GM23338 (cell line): Measurements from ENCODE around the gene SLC6A11. TPM values are rescaled to one million over a fixed set of nuclear protein-coding genes. Genes with fewer than 3 reads are reported as not detected.

Experiments used
- ATAC-seq: fragments of 200-7000 bp; cut with Tn5 transposase; 3 replicates; pipeline ENCODE4 v1.9.1; 2020
- DNase-seq: peaks from one replicate; pipeline ENCODE4 v3.0.0-alpha.2; 2015; ENCODE audit warnings: low spot score
- H2AFZ ChIP-seq: fragments of 200-600 bp; sonication (generic); 2 replicates; pipeline ENCODE4 v1.8.0; 2016; ENCODE audit warnings: antibody characterized with exemption, mild to moderate bottlenecking, moderate library complexity
- H3F3A ChIP-seq: fragments of 200-600 bp; sonication (generic); replicated peaks from 2 replicates; pipeline ENCODE4 v1.8.0; 2017; ENCODE audit warnings: antibody characterized with exemption, mixed run types, low read depth
- H3K27ac ChIP-seq: fragments of 200-600 bp; sonication (generic); 2 replicates; pipeline ENCODE4 v1.6.1; 2016; ENCODE audit warnings: low read depth
- H3K27me3 ChIP-seq: fragments of 200-600 bp; sonication (generic); 2 replicates; pipeline ENCODE4 v1.8.0; 2016; ENCODE audit warnings: mild to moderate bottlenecking, mixed run types, moderate library complexity; ENCODE audit not compliant: insufficient read depth
- H3K36me3 ChIP-seq: fragments of 200-600 bp; sonication (generic); 2 replicates; pipeline ENCODE4 v1.8.0; 2016; ENCODE audit warnings: mild to moderate bottlenecking; ENCODE audit not compliant: insufficient read depth
- H3K4me1 ChIP-seq: fragments of 200-600 bp; sonication (generic); 2 replicates; pipeline ENCODE4 v1.8.0; 2016; ENCODE audit warnings: mild to moderate bottlenecking, moderate library complexity; ENCODE audit not compliant: insufficient read depth
- H3K4me2 ChIP-seq: fragments of 200-600 bp; sonication (generic); 2 replicates; pipeline ENCODE4 v1.7.1; 2017; ENCODE audit warnings: mixed run types
- H3K4me3 ChIP-seq: fragments of 200-600 bp; sonication (generic); 2 replicates; pipeline ENCODE4 v1.6.1; 2016; ENCODE audit warnings: mixed run types
- H3K79me2 ChIP-seq: fragments of 200-600 bp; sonication (generic); replicated peaks from 2 replicates; pipeline ENCODE4 v1.8.0; 2017; ENCODE audit warnings: mild to moderate bottlenecking; ENCODE audit not compliant: insufficient read depth
- H3K9me2 ChIP-seq: fragments of 200-600 bp; sonication (generic); 2 replicates; pipeline ENCODE4 v1.8.0; 2017; ENCODE audit not compliant: insufficient read depth
- H4K20me1 ChIP-seq: fragments of 200-600 bp; sonication (generic); replicated peaks from 2 replicates; pipeline ENCODE4 v1.8.0; 2017; ENCODE audit warnings: mild to moderate bottlenecking; ENCODE audit not compliant: insufficient read depth
- H3K27ac Mint-ChIP-seq: 2 replicates; pipeline ENCODE4 v1.8.0; 2020; ENCODE audit warnings: inconsistent platforms, mild to moderate bottlenecking, moderate library complexity, mixed read lengths
- H3K27me3 Mint-ChIP-seq: 3 replicates; pipeline ENCODE4 v1.8.0; 2022; ENCODE audit warnings: low read depth, mild to moderate bottlenecking, moderate library complexity, mixed read lengths, inconsistent platforms; ENCODE audit not compliant: insufficient read depth, poor library complexity
- H3K36me3 Mint-ChIP-seq: 3 replicates; pipeline ENCODE4 v1.8.0; 2021; ENCODE audit warnings: low read depth, mild to moderate bottlenecking, inconsistent platforms, moderate library complexity, mixed read lengths
- H3K4me1 Mint-ChIP-seq: 3 replicates; pipeline ENCODE4 v1.8.0; 2020; ENCODE audit warnings: mild to moderate bottlenecking, inconsistent platforms, mixed read lengths
- H3K4me3 Mint-ChIP-seq: 3 replicates; pipeline ENCODE4 v1.8.0; 2021; ENCODE audit warnings: moderate library complexity, mild to moderate bottlenecking, inconsistent platforms, mixed read lengths
- H3K9me3 Mint-ChIP-seq: 3 replicates; pipeline ENCODE4 v1.8.0; 2020; ENCODE audit warnings: moderate library complexity, mild to moderate bottlenecking, inconsistent platforms, mixed read lengths
- CREB1 ChIP-seq: fragments of 250-450 bp; sonication (Bioruptor Pico); IDR thresholded peaks from 2 replicates; pipeline ENCODE4 v1.5.0; 2020; ENCODE audit warnings: low read depth, mild to moderate bottlenecking, moderate library complexity
- CTCF ChIP-seq, 2 experiments: fragments of 200-600 bp in 1 of 2; sonication (generic) in 1 of 2; conservative IDR thresholded peaks; 2 replicates each; pipeline versions ENCODE4 v1.5.1 to v1.6.1; 2016 to 2017; ENCODE audit warnings: antibody characterized with exemption in 2 of 2, low read depth in 2 of 2, mild to moderate bottlenecking in 2 of 2, moderate library complexity in 1 of 2
- EZH2 ChIP-seq: fragments of 200-600 bp; sonication (generic); IDR thresholded peaks from one replicate; pipeline ENCODE4 v1.8.0; 2017; ENCODE audit warnings: antibody characterized with exemption, mild to moderate bottlenecking, low read depth; ENCODE audit not compliant: unreplicated experiment
- EZH2phosphoT487 ChIP-seq: fragments of 200-600 bp; sonication (generic); IDR thresholded peaks from one replicate; pipeline ENCODE4 v1.8.1; 2018; ENCODE audit warnings: antibody characterized with exemption; ENCODE audit not compliant: unreplicated experiment
- JUNB ChIP-seq: IDR thresholded peaks from one replicate; pipeline ENCODE4 v1.6.1; 2016; ENCODE audit warnings: antibody characterized with exemption; ENCODE audit not compliant: unreplicated experiment
- NANOG ChIP-seq: IDR thresholded peaks from 2 replicates; pipeline ENCODE4 v1.6.1; 2016; ENCODE audit warnings: antibody characterized with exemption, borderline replicate concordance
- POLR2AphosphoS5 ChIP-seq: IDR thresholded peaks from 2 replicates; pipeline ENCODE4 v1.6.1; 2016; ENCODE audit warnings: antibody characterized with exemption, low read depth
- STAT1 ChIP-seq: IDR thresholded peaks from one replicate; pipeline ENCODE4 v1.6.1; 2016; ENCODE audit warnings: antibody characterized with exemption; ENCODE audit not compliant: unreplicated experiment
- ZNF114 ChIP-seq: fragments of 250-450 bp; sonication (Bioruptor Pico); IDR thresholded peaks from 2 replicates; pipeline ENCODE4 v1.5.0; 2020; ENCODE audit warnings: mild to moderate bottlenecking, moderate library complexity
- ZNF331 ChIP-seq: fragments of 250-450 bp; sonication (Bioruptor Pico); IDR thresholded peaks from 2 replicates; pipeline ENCODE4 v1.5.0; 2020; ENCODE audit warnings: low read depth, mild to moderate bottlenecking, moderate library complexity
- polyA plus RNA-seq: library from polyadenylated mRNA; unstranded; fragments of >200 nt; fragmentation: Nextera tagmentation; extraction: Ambion mirVana; gene quantifications from 2 replicates; pipeline ENCODE4 v1.2.1, GENCODE V29; 2016
- total RNA-seq: library from RNA; depleted of rRNA; stranded (reverse); fragments of >200 nt; shearing (Covaris generic); gene quantifications from 2 replicates; pipeline ENCODE4 v1.2.3, GENCODE V29; 2014
- TF ChIP-seq, protein P1 (sequence below): IDR thresholded peaks from one replicate; pipeline ENCODE4 v1.6.1; 2018; ENCODE audit warnings: antibody characterized with exemption; ENCODE audit not compliant: unreplicated experiment
- TF ChIP-seq, protein P2 (sequence below): fragments of 250-450 bp; sonication (Bioruptor Pico); IDR thresholded peaks from 2 replicates; pipeline ENCODE4 v1.5.0; 2020; ENCODE audit warnings: mild to moderate bottlenecking, moderate library complexity
- TF ChIP-seq, protein P3 (sequence below): IDR thresholded peaks from 2 replicates; pipeline ENCODE4 v1.6.1; 2016; ENCODE audit warnings: antibody characterized with exemption

SLC6A11 gene
- total and polyA plus RNA-seq, 2 experiments from 2014 or later: 0.47 to 1.1 TPM

DNA sequence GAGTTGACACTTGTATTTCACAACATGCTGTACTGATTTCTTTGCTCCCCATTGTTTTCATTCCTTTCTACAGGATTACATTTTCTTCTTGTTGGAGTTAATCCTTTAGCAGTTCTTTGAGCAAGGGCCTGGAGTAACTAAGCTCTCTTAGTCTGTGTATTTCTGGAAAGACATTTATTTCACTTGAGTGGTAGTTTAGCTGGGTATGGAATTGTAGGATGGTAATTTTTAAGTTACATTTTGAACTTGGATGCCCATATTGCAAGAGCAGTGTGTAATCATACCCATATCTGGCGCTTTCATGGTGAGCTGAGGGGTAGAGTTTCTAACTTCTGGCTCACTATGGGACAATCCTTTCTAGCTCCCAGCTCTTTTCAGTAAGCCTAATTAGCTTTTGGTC, 74.6 kb downstream of the SLC6A11 start:
- H3K79me2 ChIP-seq: no peaks in the 10 kb centered on the region
- H3K36me3 ChIP-seq: no peaks in the 10 kb centered on the region
- no peaks in the 10 kb centered on the region for H3K27me3 ChIP-seq
- no peak overlapping the region for H3K27ac ChIP-seq
- Mint-ChIP-seq H3K4me3 (no peak overlapping the region), H3K9me3 (peaks cover 12% of the 10 kb centered on the region; the same call in 2 of the 3 replicates), H3K36me3 (no peaks in the 10 kb centered on the region), H3K27me3 (peaks cover 6% of the 10 kb centered on the region), H3K4me1 (no peaks in the 10 kb centered on the region), H3K27ac (no peak overlapping the region)
- no peak for DNase-seq
- H3K9me2 ChIP-seq: no peaks in the 10 kb centered on the region
- ATAC-seq: no peak
- no peak overlapping the region for H3K4me3 ChIP-seq
- no peak overlapping the region for H3K4me2 ChIP-seq
- TF ChIP-seq, protein P1, sequence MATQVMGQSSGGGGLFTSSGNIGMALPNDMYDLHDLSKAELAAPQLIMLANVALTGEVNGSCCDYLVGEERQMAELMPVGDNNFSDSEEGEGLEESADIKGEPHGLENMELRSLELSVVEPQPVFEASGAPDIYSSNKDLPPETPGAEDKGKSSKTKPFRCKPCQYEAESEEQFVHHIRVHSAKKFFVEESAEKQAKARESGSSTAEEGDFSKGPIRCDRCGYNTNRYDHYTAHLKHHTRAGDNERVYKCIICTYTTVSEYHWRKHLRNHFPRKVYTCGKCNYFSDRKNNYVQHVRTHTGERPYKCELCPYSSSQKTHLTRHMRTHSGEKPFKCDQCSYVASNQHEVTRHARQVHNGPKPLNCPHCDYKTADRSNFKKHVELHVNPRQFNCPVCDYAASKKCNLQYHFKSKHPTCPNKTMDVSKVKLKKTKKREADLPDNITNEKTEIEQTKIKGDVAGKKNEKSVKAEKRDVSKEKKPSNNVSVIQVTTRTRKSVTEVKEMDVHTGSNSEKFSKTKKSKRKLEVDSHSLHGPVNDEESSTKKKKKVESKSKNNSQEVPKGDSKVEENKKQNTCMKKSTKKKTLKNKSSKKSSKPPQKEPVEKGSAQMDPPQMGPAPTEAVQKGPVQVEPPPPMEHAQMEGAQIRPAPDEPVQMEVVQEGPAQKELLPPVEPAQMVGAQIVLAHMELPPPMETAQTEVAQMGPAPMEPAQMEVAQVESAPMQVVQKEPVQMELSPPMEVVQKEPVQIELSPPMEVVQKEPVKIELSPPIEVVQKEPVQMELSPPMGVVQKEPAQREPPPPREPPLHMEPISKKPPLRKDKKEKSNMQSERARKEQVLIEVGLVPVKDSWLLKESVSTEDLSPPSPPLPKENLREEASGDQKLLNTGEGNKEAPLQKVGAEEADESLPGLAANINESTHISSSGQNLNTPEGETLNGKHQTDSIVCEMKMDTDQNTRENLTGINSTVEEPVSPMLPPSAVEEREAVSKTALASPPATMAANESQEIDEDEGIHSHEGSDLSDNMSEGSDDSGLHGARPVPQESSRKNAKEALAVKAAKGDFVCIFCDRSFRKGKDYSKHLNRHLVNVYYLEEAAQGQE: no peak
- no peak for TF ChIP-seq EZH2
- TF ChIP-seq, protein P2, sequence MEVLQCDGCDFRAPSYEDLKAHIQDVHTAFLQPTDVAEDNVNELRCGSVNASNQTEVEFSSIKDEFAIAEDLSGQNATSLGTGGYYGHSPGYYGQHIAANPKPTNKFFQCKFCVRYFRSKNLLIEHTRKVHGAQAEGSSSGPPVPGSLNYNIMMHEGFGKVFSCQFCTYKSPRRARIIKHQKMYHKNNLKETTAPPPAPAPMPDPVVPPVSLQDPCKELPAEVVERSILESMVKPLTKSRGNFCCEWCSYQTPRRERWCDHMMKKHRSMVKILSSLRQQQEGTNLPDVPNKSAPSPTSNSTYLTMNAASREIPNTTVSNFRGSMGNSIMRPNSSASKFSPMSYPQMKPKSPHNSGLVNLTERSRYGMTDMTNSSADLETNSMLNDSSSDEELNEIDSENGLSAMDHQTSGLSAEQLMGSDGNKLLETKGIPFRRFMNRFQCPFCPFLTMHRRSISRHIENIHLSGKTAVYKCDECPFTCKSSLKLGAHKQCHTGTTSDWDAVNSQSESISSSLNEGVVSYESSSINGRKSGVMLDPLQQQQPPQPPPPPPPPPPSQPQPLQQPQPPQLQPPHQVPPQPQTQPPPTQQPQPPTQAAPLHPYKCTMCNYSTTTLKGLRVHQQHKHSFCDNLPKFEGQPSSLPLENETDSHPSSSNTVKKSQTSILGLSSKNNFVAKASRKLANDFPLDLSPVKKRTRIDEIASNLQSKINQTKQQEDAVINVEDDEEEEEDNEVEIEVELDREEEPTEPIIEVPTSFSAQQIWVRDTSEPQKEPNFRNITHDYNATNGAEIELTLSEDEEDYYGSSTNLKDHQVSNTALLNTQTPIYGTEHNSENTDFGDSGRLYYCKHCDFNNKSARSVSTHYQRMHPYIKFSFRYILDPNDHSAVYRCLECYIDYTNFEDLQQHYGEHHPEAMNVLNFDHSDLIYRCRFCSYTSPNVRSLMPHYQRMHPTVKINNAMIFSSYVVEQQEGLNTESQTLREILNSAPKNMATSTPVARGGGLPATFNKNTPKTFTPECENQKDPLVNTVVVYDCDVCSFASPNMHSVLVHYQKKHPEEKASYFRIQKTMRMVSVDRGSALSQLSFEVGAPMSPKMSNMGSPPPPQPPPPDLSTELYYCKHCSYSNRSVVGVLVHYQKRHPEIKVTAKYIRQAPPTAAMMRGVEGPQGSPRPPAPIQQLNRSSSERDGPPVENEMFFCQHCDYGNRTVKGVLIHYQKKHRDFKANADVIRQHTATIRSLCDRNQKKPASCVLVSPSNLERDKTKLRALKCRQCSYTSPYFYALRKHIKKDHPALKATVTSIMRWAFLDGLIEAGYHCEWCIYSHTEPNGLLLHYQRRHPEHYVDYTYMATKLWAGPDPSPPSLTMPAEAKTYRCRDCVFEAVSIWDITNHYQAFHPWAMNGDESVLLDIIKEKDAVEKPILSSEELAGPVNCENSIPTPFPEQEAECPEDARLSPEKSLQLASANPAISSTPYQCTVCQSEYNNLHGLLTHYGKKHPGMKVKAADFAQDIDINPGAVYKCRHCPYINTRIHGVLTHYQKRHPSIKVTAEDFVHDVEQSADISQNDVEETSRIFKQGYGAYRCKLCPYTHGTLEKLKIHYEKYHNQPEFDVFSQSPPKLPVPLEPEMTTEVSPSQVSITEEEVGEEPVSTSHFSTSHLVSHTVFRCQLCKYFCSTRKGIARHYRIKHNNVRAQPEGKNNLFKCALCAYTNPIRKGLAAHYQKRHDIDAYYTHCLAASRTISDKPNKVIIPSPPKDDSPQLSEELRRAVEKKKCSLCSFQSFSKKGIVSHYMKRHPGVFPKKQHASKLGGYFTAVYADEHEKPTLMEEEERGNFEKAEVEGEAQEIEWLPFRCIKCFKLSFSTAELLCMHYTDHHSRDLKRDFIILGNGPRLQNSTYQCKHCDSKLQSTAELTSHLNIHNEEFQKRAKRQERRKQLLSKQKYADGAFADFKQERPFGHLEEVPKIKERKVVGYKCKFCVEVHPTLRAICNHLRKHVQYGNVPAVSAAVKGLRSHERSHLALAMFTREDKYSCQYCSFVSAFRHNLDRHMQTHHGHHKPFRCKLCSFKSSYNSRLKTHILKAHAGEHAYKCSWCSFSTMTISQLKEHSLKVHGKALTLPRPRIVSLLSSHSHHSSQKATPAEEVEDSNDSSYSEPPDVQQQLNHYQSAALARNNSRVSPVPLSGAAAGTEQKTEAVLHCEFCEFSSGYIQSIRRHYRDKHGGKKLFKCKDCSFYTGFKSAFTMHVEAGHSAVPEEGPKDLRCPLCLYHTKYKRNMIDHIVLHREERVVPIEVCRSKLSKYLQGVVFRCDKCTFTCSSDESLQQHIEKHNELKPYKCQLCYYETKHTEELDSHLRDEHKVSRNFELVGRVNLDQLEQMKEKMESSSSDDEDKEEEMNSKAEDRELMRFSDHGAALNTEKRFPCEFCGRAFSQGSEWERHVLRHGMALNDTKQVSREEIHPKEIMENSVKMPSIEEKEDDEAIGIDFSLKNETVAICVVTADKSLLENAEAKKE (CRISPR knock-in tag): no peak
- no peak for TF ChIP-seq EZH2phosphoT487
- no peak for TF ChIP-seq CREB1
- no peak for TF ChIP-seq STAT1
- TF ChIP-seq POLR2AphosphoS5: no peak
- TF ChIP-seq ZNF331: no peak
- no peak for TF ChIP-seq CTCF (conservative IDR thresholded peaks at IDR 0.05; ENCODE audit: low read depth in 2 of 2)
- no peak for TF ChIP-seq ZNF114 (CRISPR knock-in tag)
- TF ChIP-seq, protein P3, sequence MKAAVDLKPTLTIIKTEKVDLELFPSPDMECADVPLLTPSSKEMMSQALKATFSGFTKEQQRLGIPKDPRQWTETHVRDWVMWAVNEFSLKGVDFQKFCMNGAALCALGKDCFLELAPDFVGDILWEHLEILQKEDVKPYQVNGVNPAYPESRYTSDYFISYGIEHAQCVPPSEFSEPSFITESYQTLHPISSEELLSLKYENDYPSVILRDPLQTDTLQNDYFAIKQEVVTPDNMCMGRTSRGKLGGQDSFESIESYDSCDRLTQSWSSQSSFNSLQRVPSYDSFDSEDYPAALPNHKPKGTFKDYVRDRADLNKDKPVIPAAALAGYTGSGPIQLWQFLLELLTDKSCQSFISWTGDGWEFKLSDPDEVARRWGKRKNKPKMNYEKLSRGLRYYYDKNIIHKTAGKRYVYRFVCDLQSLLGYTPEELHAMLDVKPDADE: no peak
- no peak for TF ChIP-seq NANOG
- TF ChIP-seq JUNB: no peak
- H4K20me1 ChIP-seq: no peaks in the 10 kb centered on the region
- H3F3A ChIP-seq: no peaks in the 10 kb centered on the region
- H2AFZ ChIP-seq: no peak overlapping the region
- no peaks in the 10 kb centered on the region for H3K4me1 ChIP-seq
